ENCODE measurements around the gene TCERG1L. TPM values are rescaled to one million over a fixed set of nuclear protein-coding genes. Genes with fewer than 3 reads are reported as not detected.

The TCERG1L gene
- total RNA-seq, 1 donor from 2014 or later, result 3.5 TPM

GRCh38 chr10:131090761-131091661, 220.5 kb downstream of the TCERG1L start:
- no peak for TF ChIP-seq EZH2 (IDR thresholded peaks at IDR 0.05; ENCODE audit: insufficient read depth, low read length)
- TF ChIP-seq CTCF (IDR thresholded peaks at IDR 0.05; ENCODE audit: insufficient read depth, low read depth, low read length), result no peak
- no peaks in the 10 kb centered on the region for H3K79me2 ChIP-seq (ENCODE audit: insufficient read depth, low read length)
- no peak overlapping the region for H3K4me2 ChIP-seq (ENCODE audit: low read length)
- Mint-ChIP-seq H3K27me3 (ENCODE audit: low read depth, unreplicated experiment) (no peaks in the 10 kb centered on the region), H3K9me3 (ENCODE audit: unreplicated experiment) (peaks cover 6% of the 10 kb centered on the region), H3K27ac (ENCODE audit: unreplicated experiment) (no peak overlapping the region), H3K4me1 (ENCODE audit: low read depth, unreplicated experiment) (no peaks in the 10 kb centered on the region), H3K36me3 (ENCODE audit: low read depth, unreplicated experiment) (peaks cover 4% of the 10 kb centered on the region), H3K4me3 (ENCODE audit: unreplicated experiment) (no peak overlapping the region)
- no peak overlapping the region for H3K9ac ChIP-seq (ENCODE audit: low read length)
- no peaks in the 10 kb centered on the region for H3K36me3 ChIP-seq (ENCODE audit: insufficient read depth, low read length)
- DNase-seq (ENCODE audit: low read depth), result no peak
- peaks cover 5% of the 10 kb centered on the region for H3K9me3 ChIP-seq (ENCODE audit: insufficient read depth, low read depth, low read length)
- no peak overlapping the region for H2AFZ ChIP-seq (ENCODE audit: low read depth, low read length)
- no peak for FAIRE-seq
- H4K20me1 ChIP-seq (ENCODE audit: insufficient read depth, low read length), result no peaks in the 10 kb centered on the region
- no peaks in the 10 kb centered on the region for H3K27me3 ChIP-seq (ENCODE audit: insufficient read depth, low read length)
- no peak overlapping the region for H3K27ac ChIP-seq (ENCODE audit: low read depth, low read length)
- no peak overlapping the region for H3K4me3 ChIP-seq (ENCODE audit: insufficient read depth, low read depth, low read length)
- no peaks in the 10 kb centered on the region for H3K4me1 ChIP-seq (ENCODE audit: insufficient read depth, low read length)

GRCh38 chr10:131089861-131090260, 221.7 kb downstream of the TCERG1L start:
- H3K4me1 ChIP-seq (ENCODE audit: insufficient read depth, low read length), result no peaks in the 10 kb centered on the region
- peaks cover 4% of the 10 kb centered on the region for H3K9me3 ChIP-seq (ENCODE audit: insufficient read depth, low read depth, low read length)
- no peak overlapping the region for H3K4me3 Mint-ChIP-seq (ENCODE audit: unreplicated experiment)
- no peak overlapping the region for H2AFZ ChIP-seq (ENCODE audit: low read depth, low read length)
- H3K4me2 ChIP-seq (ENCODE audit: low read length), result no peak overlapping the region
- no peaks in the 10 kb centered on the region for H3K27me3 ChIP-seq (ENCODE audit: insufficient read depth, low read length)
- no peak for DNase-seq (ENCODE audit: low read depth)
- H3K9me3 Mint-ChIP-seq (ENCODE audit: unreplicated experiment), result peaks cover 11% of the 10 kb centered on the region
- no peaks in the 10 kb centered on the region for H3K36me3 ChIP-seq (ENCODE audit: insufficient read depth, low read length)
- no peak for TF ChIP-seq CTCF (IDR thresholded peaks at IDR 0.05; ENCODE audit: insufficient read depth, low read depth, low read length)
- TF ChIP-seq EZH2 (IDR thresholded peaks at IDR 0.05; ENCODE audit: insufficient read depth, low read length), result no peak
- H3K79me2 ChIP-seq (ENCODE audit: insufficient read depth, low read length), result no peaks in the 10 kb centered on the region
- no peaks in the 10 kb centered on the region for H3K4me1 Mint-ChIP-seq (ENCODE audit: low read depth, unreplicated experiment)
- peaks cover 6% of the 10 kb centered on the region for H3K27me3 Mint-ChIP-seq (ENCODE audit: low read depth, unreplicated experiment)
- no peak overlapping the region for H3K4me3 ChIP-seq (ENCODE audit: insufficient read depth, low read depth, low read length)
- H4K20me1 ChIP-seq (ENCODE audit: insufficient read depth, low read length), result no peaks in the 10 kb centered on the region
- H3K27ac ChIP-seq (ENCODE audit: low read depth, low read length), result no peak overlapping the region
- no peak for FAIRE-seq
- H3K9ac ChIP-seq (ENCODE audit: low read length), result no peak overlapping the region
- H3K27ac Mint-ChIP-seq (ENCODE audit: unreplicated experiment), result no peak overlapping the region
- peaks cover 4% of the 10 kb centered on the region for H3K36me3 Mint-ChIP-seq (ENCODE audit: low read depth, unreplicated experiment)

GRCh38 chr10:131089150-131089549, 222.4 kb downstream of the TCERG1L start:
- no peaks in the 10 kb centered on the region for H4K20me1 ChIP-seq (ENCODE audit: insufficient read depth, low read length)
- no peak overlapping the region for H2AFZ ChIP-seq (ENCODE audit: low read depth, low read length)
- Mint-ChIP-seq H3K9me3 (ENCODE audit: unreplicated experiment) (peaks cover 11% of the 10 kb centered on the region), H3K4me3 (ENCODE audit: unreplicated experiment) (no peak overlapping the region), H3K36me3 (ENCODE audit: low read depth, unreplicated experiment) (peaks cover 4% of the 10 kb centered on the region), H3K27me3 (ENCODE audit: low read depth, unreplicated experiment) (peaks cover 6% of the 10 kb centered on the region), H3K4me1 (ENCODE audit: low read depth, unreplicated experiment) (no peaks in the 10 kb centered on the region), H3K27ac (ENCODE audit: unreplicated experiment) (no peak overlapping the region)
- FAIRE-seq (no peak), DNase-seq (ENCODE audit: low read depth) (no peak)
- H3K4me3 ChIP-seq (ENCODE audit: insufficient read depth, low read depth, low read length), result no peak overlapping the region
- H3K4me1 ChIP-seq (ENCODE audit: insufficient read depth, low read length), result no peaks in the 10 kb centered on the region
- no peak overlapping the region for H3K27ac ChIP-seq (ENCODE audit: low read depth, low read length)
- H3K36me3 ChIP-seq (ENCODE audit: insufficient read depth, low read length), result no peaks in the 10 kb centered on the region
- H3K9me3 ChIP-seq (ENCODE audit: insufficient read depth, low read depth, low read length), result peaks cover 4% of the 10 kb centered on the region
- H3K9ac ChIP-seq (ENCODE audit: low read length), result no peak overlapping the region
- no peaks in the 10 kb centered on the region for H3K79me2 ChIP-seq (ENCODE audit: insufficient read depth, low read length)
- no peaks in the 10 kb centered on the region for H3K27me3 ChIP-seq (ENCODE audit: insufficient read depth, low read length)
- H3K4me2 ChIP-seq (ENCODE audit: low read length), result no peak overlapping the region
- no peak for TF ChIP-seq EZH2 (IDR thresholded peaks at IDR 0.05; ENCODE audit: insufficient read depth, low read length)
- TF ChIP-seq CTCF (IDR thresholded peaks at IDR 0.05; ENCODE audit: insufficient read depth, low read depth, low read length), result no peak
